BLaER1 (cell line): ENCODE data around the gene GCHFR.
A peak's percentile ranks its signal among the peaks of the same experiment; 100 is the strongest.

Source experiments
- H3K27ac ChIP-seq: shearing (Covaris generic); formaldehyde crosslinking; 2 replicates; pipeline ENCODE4 v1.8.1; 2022
- H3K27me3 ChIP-seq: shearing (Covaris generic); formaldehyde crosslinking; 2 replicates; pipeline ENCODE4 v1.8.1; 2022
- H3K36me3 ChIP-seq: shearing (Covaris generic); formaldehyde crosslinking; 2 replicates; pipeline ENCODE4 v1.8.1; 2022
- H3K4me1 ChIP-seq: shearing (Covaris generic); formaldehyde crosslinking; 2 replicates; pipeline ENCODE4 v1.8.1; 2022
- H3K4me2 ChIP-seq: shearing (Covaris generic); formaldehyde crosslinking; 2 replicates; pipeline ENCODE4 v1.8.1; 2022
- H3K4me3 ChIP-seq: shearing (Covaris generic); formaldehyde crosslinking; 2 replicates; pipeline ENCODE4 v1.8.1; 2022
- H3K9ac ChIP-seq: shearing (Covaris generic); formaldehyde crosslinking; 2 replicates; pipeline ENCODE4 v1.8.1; 2022
- H3K9me3 ChIP-seq: shearing (Covaris generic); formaldehyde crosslinking; 2 replicates; pipeline ENCODE4 v1.8.1; 2022
- H4K20me1 ChIP-seq: shearing (Covaris generic); formaldehyde crosslinking; 2 replicates; pipeline ENCODE4 v1.8.1; 2022
- Cebpa-rat ChIP-seq: shearing (Covaris generic); IDR thresholded peaks from 2 replicates; pipeline ENCODE4 v1.8.1; 2022

GCHFR gene

DNA sequence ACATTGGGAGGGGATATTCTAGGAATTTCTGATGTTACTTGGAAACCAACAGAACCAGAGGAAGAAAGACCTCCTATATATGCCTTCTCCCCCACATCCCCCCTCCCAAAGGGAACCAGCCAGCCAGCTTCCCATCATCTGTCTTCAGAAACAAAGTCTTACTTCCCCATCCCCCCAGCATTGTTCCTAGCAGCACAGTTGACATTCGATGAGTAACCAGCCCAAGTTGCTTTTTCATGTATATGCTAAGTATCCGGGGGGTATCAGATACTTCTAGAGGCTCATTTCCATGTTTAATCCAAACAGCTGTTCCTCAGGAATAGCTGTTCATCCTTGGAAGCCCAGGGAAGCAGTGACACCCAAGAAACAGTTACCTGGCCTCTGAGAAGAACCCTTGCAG, 24.8 kb upstream of the GCHFR start:
- peaks cover 5% of the 10 kb centered on the region; the same call in 1 of the 2 replicates for H4K20me1 ChIP-seq
- no peak overlapping the region for H3K9ac ChIP-seq
- H3K4me2 ChIP-seq = no peak overlapping the region

DNA sequence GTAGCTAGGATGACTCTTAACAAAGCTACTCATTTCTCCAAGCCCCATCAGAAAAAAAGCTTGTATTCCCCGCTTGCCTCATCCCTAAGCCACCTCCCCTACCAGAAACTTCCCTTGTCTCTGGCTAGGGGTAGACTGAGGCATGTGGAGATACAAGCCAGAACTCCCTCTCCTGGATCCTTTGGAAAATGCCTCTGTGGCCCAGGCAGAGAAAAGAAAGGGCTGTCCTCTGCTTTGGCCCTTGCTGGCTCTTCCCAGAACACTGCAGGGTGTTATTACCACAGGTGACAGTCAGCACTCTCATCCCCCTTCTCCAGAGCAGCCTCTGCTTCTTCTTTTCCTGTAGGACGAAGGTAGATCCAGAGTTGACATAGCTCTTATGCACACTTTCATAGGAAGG, 24.0 kb upstream of the GCHFR start:
- Histone ChIP-seq H3K27me3 (no peaks in the 10 kb centered on the region), H3K4me3 (no peak overlapping the region), H3K27ac (no peak overlapping the region), H3K9ac (no peak overlapping the region), H3K36me3 (peaks cover 96% of the 10 kb centered on the region), H3K4me1 (peaks cover 36% of the 10 kb centered on the region), H3K4me2 (no peak overlapping the region), H4K20me1 (peaks cover 13% of the 10 kb centered on the region), H3K9me3 (no peaks in the 10 kb centered on the region)
- TF ChIP-seq Cebpa-rat = no peak

More for the DNA sequence above, 24.8 kb upstream of the GCHFR start:
- Histone ChIP-seq H3K36me3 (peaks cover 98% of the 10 kb centered on the region), H3K4me3 (no peak overlapping the region), H3K9me3 (no peaks in the 10 kb centered on the region), H3K27ac (no peak overlapping the region), H3K4me1 (peaks cover 28% of the 10 kb centered on the region), H3K27me3 (no peaks in the 10 kb centered on the region)
- TF ChIP-seq Cebpa-rat = no peak

DNA sequence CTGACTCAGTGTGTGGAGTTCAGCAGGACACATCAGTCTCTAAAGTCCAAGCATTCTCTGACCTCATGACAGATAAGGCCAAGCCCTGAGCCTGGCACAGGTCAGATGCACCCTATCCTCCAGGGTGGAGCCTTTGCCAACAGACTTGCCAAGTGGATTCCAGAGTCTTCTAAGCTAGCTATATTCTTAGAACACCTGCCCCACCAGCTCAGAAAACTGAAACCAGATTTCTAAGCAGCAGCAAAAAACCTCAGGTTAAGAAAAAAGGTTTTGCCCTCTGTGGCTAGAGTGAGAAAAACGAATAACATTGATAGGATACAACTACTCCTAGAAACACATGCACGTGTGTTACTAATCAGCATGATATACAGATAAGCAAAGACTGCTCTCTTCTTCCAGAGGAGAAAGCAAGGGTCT, 20.4 kb upstream of the GCHFR start:
- Histone ChIP-seq H3K4me1 (peaks cover 35% of the 10 kb centered on the region), H3K4me2 (peak overlapping the region; percentile 48), H3K9me3 (no peaks in the 10 kb centered on the region), H3K4me3 (no peak overlapping the region), H3K27ac (0 out of 2 replicates have a peak overlapping the region, but pooled peaks have one; percentile 8), H4K20me1 (peaks cover 42% of the 10 kb centered on the region), H3K9ac (peak overlapping the region; percentile 3; the same call in 1 of the 2 replicates), H3K27me3 (no peaks in the 10 kb centered on the region), H3K36me3 (peaks cover 90% of the 10 kb centered on the region)
- TF ChIP-seq Cebpa-rat = no peak

- Histone ChIP-seq H3K4me3 (no peak overlapping the region), H3K36me3 (peaks cover 90% of the 10 kb centered on the region), H3K4me1 (peaks cover 35% of the 10 kb centered on the region), H3K9me3 (no peaks in the 10 kb centered on the region), H4K20me1 (peaks cover 42% of the 10 kb centered on the region), H3K9ac (peak overlapping the region; percentile 12; the same call in 1 of the 2 replicates), H3K27me3 (no peaks in the 10 kb centered on the region), H3K4me2 (peak overlapping the region; percentile 48), H3K27ac (peak overlapping the region; percentile 14; the same call in 1 of the 2 replicates)
- TF ChIP-seq Cebpa-rat = no peak
These were observed 19.7 kb upstream of the GCHFR start for GRCh38 chr15:40743921-40744814.

GRCh38 chr15:40744815-40745152, 19.1 kb upstream of the GCHFR start:
- TF ChIP-seq Cebpa-rat = no peak
- H4K20me1 ChIP-seq = peaks cover 42% of the 10 kb centered on the region
- H3K9me3 ChIP-seq = no peaks in the 10 kb centered on the region
- H3K4me1 ChIP-seq = peaks cover 35% of the 10 kb centered on the region
- H3K27ac ChIP-seq = peak overlapping the region; percentile 14; the same call in 1 of the 2 replicates
- H3K4me2 ChIP-seq = peak overlapping the region; percentile 48
- peaks cover 90% of the 10 kb centered on the region for H3K36me3 ChIP-seq
- H3K4me3 ChIP-seq = no peak overlapping the region
- no peaks in the 10 kb centered on the region for H3K27me3 ChIP-seq
- H3K9ac ChIP-seq = peak overlapping the region; percentile 12; the same call in 1 of the 2 replicates

GRCh38 chr15:40746916-40747418, 16.9 kb upstream of the GCHFR start:
- TF ChIP-seq Cebpa-rat = peak; percentile 26; the same call in 1 of the 2 replicates
- H3K36me3 ChIP-seq = peaks cover 90% of the 10 kb centered on the region
- H3K4me3 ChIP-seq = no peak overlapping the region
- H3K4me2 ChIP-seq = no peak overlapping the region
- H3K9ac ChIP-seq = no peak overlapping the region
- peaks cover 35% of the 10 kb centered on the region for H3K4me1 ChIP-seq
- H4K20me1 ChIP-seq = peaks cover 49% of the 10 kb centered on the region
- no peaks in the 10 kb centered on the region for H3K9me3 ChIP-seq
- no peaks in the 10 kb centered on the region for H3K27me3 ChIP-seq
- H3K27ac ChIP-seq = no peak overlapping the region

DNA sequence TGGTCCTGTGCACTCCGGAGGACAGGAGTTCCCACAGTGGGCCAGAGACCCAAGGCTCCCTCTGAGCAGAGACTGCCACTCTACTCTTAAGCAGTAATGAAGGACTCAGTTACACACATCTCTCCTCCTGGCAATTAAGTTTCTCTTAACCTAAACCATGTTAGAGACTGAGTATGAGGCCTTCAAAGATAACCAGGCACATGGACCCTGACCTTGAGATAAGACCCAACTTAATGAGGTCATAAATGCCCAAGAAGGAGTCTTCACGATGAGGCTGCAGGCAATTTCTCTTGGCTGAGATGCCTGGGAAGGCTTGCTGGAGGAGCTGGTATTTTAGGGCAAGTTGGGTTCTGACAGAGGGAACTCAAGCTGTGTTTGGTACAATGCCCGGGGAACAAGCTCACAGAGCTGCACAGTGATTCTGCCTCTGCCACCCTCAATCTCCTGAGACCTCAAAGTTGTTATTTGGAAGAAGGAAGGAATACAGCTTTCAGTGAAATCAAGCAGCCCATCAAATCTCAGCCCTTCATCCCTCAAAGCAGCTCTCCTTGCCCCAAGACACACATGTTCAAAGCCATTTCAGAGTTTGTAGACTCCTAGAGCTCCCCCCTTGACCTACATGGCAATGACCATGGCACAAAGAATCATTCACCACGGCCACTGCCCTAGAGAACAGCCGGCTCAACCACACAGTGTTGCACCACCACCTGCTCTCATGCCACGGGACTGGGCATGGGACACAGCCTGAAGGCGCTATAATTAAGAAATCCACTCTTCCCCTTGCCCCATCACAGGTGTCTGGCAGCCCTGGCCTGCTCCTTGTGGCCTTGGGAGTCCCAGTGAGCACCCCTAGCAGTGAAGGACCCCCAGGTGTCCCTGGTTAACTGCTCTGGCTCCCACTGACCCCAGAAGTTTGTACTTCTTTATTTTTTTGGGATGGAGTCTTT, 15.9 kb upstream of the GCHFR start:
- H3K4me2 ChIP-seq = no peak overlapping the region
- H3K9ac ChIP-seq = no peak overlapping the region
- peaks cover 43% of the 10 kb centered on the region for H3K4me1 ChIP-seq
- H3K4me3 ChIP-seq = no peak overlapping the region
- peaks cover 92% of the 10 kb centered on the region for H3K36me3 ChIP-seq
- no peaks in the 10 kb centered on the region for H3K27me3 ChIP-seq
- TF ChIP-seq Cebpa-rat = no peak
- H4K20me1 ChIP-seq = peaks cover 55% of the 10 kb centered on the region
- H3K9me3 ChIP-seq = no peaks in the 10 kb centered on the region
- no peak overlapping the region for H3K27ac ChIP-seq

DNA sequence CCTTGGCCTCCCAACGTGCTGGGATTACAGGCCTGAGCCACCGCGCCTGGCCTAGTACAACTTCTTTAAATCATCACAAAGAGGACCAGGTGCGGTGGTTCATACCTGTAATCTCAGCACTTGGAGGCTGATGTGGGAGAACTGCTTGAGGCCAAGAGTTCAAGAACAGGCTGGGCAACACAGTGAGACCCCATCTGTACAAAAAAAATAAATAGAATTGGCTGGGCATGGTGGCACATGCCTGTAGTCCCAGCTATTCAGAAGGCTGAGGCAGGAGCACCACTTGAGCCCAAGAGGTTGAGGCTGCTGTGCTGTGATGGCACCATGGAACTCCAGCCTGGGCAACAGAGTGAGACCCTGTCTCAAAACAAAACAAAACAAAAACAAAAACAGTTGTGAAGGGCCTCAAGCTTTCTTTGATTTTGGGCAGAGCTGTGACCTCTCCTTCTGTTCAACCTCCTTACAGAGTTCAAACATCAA, 14.7 kb upstream of the GCHFR start:
- no peak overlapping the region for H3K27ac ChIP-seq
- H3K4me3 ChIP-seq = no peak overlapping the region
- no peak overlapping the region for H3K9ac ChIP-seq
- no peaks in the 10 kb centered on the region for H3K27me3 ChIP-seq
- H3K4me1 ChIP-seq = peaks cover 43% of the 10 kb centered on the region
- H4K20me1 ChIP-seq = peaks cover 49% of the 10 kb centered on the region
- peaks cover 84% of the 10 kb centered on the region for H3K36me3 ChIP-seq
- H3K4me2 ChIP-seq = no peak overlapping the region
- no peaks in the 10 kb centered on the region for H3K9me3 ChIP-seq
- TF ChIP-seq Cebpa-rat = no peak

DNA sequence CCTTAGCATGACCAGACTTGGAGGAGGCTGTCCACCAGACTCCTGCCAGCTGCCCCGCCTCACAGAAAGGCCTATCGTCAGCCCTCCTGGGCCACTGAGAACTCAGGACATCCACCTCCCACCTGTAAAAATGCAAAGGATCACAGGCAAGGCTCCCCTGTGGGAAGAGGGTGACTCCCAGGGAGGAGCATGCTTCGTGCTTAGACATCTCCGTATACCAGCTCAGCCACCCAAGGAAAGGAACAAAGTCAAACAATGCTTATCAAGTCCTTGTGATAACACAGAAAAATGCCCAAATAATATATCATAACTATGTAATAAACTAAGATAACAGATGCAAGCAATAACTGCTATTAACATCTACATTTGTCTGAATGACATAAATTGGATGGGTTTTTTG, 13.0 kb upstream of the GCHFR start:
- Histone ChIP-seq H3K4me3 (no peak overlapping the region), H3K9ac (no peak overlapping the region; the same call in 1 of the 2 replicates), H3K27ac (no peak overlapping the region), H3K36me3 (peaks cover 69% of the 10 kb centered on the region), H3K27me3 (no peaks in the 10 kb centered on the region), H3K9me3 (no peaks in the 10 kb centered on the region), H3K4me2 (no peak overlapping the region), H4K20me1 (peaks cover 32% of the 10 kb centered on the region), H3K4me1 (peaks cover 36% of the 10 kb centered on the region)
- no peak for TF ChIP-seq Cebpa-rat
